GM12873 (cell line): ENCODE measurements around the gene TFPI2.
A peak's percentile ranks its signal among the peaks of the same experiment; 100 is the strongest.

Experiments used
- TF ChIP-seq, protein P1 (sequence below): IDR thresholded peaks from 2 replicates; pipeline ENCODE4 v1.5.1; 2012; ENCODE audit warnings: low read depth, mild to moderate bottlenecking, moderate library complexity, low read length, control low read depth; ENCODE audit not compliant: insufficient read depth; ENCODE audit errors: missing control alignments

Gene TFPI2

DNA sequence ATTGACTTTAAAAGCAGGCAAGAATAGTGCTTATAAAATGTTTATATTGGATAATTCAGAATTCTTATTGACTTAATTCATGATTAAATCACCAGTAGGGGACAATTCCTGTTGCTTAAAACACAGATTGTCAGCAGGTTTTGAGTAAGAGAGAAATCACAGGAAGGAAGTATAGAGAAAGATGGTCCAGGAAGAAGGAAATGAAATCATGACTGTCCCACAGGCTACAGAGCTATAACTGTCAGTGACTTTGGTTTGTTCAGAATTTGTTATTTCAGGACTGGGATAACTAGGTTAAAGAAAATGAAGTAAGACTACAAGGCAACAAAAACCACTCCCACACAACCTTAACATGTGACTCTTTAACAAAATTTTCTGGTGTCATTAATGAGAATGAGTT is 22.6 kb upstream of the TFPI2 start:
- TF ChIP-seq, protein P1, sequence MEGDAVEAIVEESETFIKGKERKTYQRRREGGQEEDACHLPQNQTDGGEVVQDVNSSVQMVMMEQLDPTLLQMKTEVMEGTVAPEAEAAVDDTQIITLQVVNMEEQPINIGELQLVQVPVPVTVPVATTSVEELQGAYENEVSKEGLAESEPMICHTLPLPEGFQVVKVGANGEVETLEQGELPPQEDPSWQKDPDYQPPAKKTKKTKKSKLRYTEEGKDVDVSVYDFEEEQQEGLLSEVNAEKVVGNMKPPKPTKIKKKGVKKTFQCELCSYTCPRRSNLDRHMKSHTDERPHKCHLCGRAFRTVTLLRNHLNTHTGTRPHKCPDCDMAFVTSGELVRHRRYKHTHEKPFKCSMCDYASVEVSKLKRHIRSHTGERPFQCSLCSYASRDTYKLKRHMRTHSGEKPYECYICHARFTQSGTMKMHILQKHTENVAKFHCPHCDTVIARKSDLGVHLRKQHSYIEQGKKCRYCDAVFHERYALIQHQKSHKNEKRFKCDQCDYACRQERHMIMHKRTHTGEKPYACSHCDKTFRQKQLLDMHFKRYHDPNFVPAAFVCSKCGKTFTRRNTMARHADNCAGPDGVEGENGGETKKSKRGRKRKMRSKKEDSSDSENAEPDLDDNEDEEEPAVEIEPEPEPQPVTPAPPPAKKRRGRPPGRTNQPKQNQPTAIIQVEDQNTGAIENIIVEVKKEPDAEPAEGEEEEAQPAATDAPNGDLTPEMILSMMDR = no peak

DNA sequence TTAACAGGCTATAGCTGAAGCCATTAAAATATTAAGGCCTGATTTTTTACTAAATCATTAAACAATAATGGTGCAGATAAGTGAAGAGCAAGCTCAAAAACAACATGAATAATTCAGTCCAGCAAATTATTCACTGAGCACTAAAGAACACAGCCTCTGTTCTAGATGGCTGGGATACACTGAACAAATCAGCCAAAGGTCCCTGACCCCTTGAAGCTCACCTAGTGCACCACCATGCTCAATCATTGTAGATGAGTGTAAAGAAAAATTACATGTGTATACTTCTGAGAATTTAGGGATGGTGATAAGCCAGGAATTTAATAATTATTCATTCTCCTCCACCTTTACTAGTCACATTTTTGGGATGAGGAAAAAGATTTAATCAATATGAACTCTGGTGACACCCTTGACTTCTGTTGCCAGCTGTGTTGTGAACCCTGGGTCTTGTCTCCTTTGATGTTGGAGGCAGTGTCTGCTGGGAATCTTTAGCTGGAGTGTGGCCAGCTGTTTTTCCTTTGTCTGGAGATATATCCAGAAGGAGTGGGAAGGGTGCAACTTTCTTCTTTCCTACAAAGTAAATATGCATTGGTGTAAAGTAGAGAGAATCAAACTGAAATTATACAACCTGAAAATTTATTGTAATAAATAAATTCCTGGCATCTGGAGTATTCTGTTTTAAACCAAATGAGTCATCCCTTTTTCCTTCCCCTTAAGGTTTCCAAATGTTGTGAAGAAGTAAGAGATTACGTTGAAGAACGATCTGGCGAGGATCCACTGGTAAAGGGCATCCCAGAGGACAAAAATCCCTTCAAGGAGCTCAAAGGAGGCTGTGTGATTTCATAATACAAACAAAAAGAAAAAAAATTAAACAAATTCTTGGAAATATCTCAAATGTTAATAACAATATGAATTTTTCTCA is 19.8 kb upstream of the TFPI2 start:
- TF ChIP-seq, protein P1 = no peak

DNA sequence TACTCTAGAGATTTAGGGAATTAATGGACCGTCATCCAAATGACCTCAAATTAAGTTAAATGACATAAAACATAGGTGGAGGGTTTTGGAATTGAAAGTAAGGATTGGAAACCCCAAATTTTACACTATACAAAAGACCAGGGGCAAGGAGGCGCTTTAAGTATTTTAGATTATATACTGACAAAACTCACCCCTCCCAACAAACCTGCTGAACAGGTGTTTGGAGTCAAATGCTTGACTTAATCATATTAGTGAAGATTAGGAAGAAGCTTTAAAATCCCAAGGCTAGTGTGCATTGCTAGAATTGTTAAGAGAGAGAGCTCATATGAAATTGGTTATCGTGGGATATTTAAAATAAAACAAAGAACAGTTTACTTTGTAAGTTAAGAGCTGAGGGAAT is 15.7 kb upstream of the TFPI2 start, which contains the start of gene GNGT1:
Gene GNGT1, plus strand, starts transcription at position 301 of the 400 bp plus-strand sequence. CDS start 180 bp downstream, outside the sequence.
- TF ChIP-seq, protein P1 = no peak

DNA sequence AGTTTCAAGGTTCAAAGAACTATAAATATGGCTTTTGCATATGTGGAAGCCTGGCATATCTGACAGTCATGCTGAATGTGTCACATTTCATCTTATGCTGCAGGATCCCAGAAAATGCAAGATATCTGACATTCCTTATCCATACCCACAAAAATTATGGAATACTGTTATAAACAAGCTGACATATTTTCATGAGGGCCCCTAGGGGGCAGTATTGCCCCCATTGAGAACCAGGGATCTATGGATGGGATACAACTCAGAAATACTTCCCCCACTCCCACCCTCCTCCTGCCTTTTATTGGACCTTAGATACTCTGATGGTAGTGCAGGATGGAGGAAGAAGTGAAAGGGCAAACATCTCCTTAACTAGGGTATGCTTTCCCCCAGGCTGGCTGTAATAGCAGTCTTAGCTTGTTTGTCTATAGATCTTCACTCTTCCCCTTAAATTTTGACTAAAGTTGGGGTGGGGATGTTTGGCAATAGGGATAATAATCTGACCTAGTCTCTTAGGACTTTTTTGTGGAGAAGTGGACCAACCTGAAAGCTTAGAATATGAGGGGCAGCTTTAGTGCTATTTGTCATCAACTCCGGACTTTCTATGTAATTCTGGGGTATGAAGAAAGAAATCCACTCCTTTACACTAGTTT is 12.3 kb upstream of the TFPI2 start:
- TF ChIP-seq, protein P1 = peak; percentile 78

DNA sequence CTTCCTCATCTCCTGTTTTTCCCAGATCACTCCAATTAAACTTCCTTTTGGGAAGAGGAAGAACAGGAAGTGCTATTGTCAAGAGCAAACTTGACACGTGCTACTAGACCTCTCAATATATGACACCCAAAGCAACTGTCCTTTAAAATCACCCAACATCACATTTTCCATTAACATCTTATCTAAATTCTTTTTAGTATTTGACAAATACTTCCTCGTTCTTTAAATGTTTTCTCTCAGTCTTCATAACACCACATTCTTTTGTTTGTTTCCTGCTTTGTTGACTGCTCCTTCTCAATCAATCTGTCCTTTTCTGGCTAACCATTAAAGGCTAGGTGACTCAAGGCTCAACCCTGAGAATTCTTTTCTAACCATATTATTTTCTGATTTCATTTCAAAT is 7.1 kb upstream of the TFPI2 start:
- TF ChIP-seq, protein P1 = no peak

DNA sequence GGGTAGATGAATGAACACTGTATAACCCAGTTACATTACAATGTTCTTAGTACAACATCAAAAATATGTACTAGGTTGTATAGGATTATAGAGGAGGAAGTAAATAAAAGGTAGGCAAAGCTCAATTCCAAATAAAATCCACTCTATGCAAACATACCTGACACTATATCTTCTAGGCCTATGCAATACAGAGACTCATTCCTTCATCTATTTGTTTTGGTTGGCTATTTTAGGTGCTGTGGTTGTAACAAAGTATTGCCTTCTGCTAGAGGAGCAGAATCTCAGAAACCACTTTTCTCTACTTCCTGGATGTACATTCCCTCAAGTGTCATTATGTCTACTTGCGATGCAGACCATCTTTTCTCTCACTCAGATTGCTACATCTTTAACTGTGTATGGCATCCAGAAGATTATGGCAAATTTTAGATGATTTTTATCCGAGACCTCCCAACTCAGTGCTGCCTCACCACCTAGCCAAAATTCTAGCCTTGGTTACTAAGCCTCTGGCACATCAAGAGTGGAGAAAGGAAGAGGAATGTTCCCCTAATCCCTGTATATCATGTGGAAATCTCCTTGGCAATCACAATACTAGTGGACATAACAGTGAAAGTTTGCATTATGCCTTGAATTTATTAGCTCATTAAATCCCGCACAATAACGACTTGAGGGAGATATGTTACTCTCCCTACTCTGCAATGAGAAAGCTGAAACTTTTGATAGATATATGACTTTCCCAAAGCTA is 5.5 kb upstream of the TFPI2 start:
- TF ChIP-seq, protein P1 = no peak
